Thoracic aorta (tissue), 2 donors: ENCODE results near the gene NDUFS5. TPM values are rescaled to one million over a fixed set of nuclear protein-coding genes. Genes with fewer than 3 reads are reported as not detected.

Experiments
- ATAC-seq: fragments of 150-250 bp; one replicate; pipeline ENCODE4 v1.8.0; 2017; ENCODE audit warnings: low read depth; ENCODE audit not compliant: insufficient number of reproducible peaks, low FRiP score
- DNase-seq: peaks from one replicate; pipeline ENCODE4 v3.0.0-alpha.2; 2020; ENCODE audit warnings: low spot score
- H3K27ac ChIP-seq, 2 donors: fragments of 200-600 bp; sonication (generic); 1 replicate in 1 of 2; 2 replicates in 1 of 2; pipeline ENCODE4 v1.5.1; 2016; ENCODE audit warnings: mild to moderate bottlenecking in 2 of 2, moderate library complexity in 2 of 2
- H3K27me3 ChIP-seq: fragments of 200-600 bp; sonication (generic); replicated peaks from 2 replicates; pipeline ENCODE4 v1.6.0; 2016; ENCODE audit warnings: mild to moderate bottlenecking; ENCODE audit not compliant: insufficient read depth
- H3K36me3 ChIP-seq: fragments of 200-600 bp; sonication (generic); one replicate; pipeline ENCODE4 v1.5.1; 2016
- H3K4me1 ChIP-seq, 2 donors: fragments of 200-600 bp; sonication (generic); 1 replicate in 1 of 2; 2 replicates in 1 of 2; pipeline versions ENCODE4 v1.5.1 to v1.6.0; 2016; ENCODE audit warnings: low read depth in 2 of 2, mild to moderate bottlenecking in 1 of 2; ENCODE audit not compliant: control insufficient read depth in 1 of 2
- H3K4me3 ChIP-seq: fragments of 200-600 bp; sonication (generic); 2 replicates; pipeline ENCODE4 v1.5.1; 2016; ENCODE audit warnings: mild to moderate bottlenecking
- H3K9me3 ChIP-seq: fragments of 200-600 bp; sonication (generic); 2 replicates; pipeline ENCODE4 v1.5.1; 2016
- total RNA-seq, 2 donors: library from RNA; depleted of rRNA; stranded (reverse); fragments of >200 nt; gene quantifications; one replicate each; pipeline versions ENCODE4 v1.1.0 to v1.2.3, GENCODE V29; 2016
- TF ChIP-seq, protein P1 (sequence below): fragments of 200-600 bp; sonication (generic); IDR thresholded peaks from one replicate; pipeline ENCODE4 v1.5.1; 2019; ENCODE audit warnings: antibody characterized with exemption

The NDUFS5 gene
- total RNA-seq, 2 donors from 2014 or later, result 258 to 346 TPM

DNA sequence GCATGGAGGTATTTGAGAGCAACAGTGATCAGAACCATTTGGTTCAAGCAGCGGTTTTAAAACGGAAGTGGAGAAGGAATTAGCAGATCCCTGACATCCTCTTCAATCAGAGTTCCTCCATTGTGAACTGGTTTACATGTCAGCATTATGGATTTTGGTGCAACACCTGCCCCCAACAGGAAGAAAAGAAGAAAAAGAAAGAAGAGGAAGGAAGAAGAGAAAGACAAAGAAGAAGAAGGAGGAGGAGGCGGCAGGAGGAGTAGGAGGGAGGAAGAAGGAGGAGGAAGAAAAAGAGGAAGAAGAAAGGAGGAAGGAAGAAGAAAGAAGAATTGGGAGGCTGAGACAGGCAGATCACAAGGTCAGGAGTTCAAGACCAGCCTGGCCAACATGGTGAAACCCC, 17.4 kb downstream of the NDUFS5 start:
- ATAC-seq, result no peak
- DNase-seq, result no peak
- Histone ChIP-seq H3K4me1 (peaks cover 5 to 10% of the 10 kb centered on the region in 2 donors), H3K36me3 (peaks cover 20% of the 10 kb centered on the region), H3K4me3 (no peak overlapping the region), H3K27me3 (no peaks in the 10 kb centered on the region), H3K9me3 (no peaks in the 10 kb centered on the region), H3K27ac (no peak overlapping the region)
- TF ChIP-seq, protein P1, sequence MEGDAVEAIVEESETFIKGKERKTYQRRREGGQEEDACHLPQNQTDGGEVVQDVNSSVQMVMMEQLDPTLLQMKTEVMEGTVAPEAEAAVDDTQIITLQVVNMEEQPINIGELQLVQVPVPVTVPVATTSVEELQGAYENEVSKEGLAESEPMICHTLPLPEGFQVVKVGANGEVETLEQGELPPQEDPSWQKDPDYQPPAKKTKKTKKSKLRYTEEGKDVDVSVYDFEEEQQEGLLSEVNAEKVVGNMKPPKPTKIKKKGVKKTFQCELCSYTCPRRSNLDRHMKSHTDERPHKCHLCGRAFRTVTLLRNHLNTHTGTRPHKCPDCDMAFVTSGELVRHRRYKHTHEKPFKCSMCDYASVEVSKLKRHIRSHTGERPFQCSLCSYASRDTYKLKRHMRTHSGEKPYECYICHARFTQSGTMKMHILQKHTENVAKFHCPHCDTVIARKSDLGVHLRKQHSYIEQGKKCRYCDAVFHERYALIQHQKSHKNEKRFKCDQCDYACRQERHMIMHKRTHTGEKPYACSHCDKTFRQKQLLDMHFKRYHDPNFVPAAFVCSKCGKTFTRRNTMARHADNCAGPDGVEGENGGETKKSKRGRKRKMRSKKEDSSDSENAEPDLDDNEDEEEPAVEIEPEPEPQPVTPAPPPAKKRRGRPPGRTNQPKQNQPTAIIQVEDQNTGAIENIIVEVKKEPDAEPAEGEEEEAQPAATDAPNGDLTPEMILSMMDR, result no peak

DNA sequence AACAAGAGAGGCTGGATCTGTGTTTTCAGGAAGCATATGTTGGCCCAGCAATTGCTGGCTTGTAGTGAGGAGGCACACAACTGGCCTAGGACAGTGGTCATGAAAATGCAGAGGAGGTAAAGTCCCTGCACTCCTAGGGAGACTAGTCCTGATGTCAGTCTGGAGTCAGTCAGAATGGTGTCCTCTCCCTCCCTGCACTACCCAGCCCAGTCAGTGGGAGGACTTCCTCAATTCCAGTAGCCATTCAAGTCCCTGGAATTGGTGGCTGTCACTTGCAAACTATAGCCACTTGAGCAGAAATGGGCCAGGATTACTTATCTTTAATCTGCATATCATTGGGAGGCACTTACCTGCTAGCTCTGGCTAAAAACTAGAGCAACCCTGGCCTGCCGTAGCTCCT, 18.6 kb downstream of the NDUFS5 start:
- H3K27me3 ChIP-seq, result no peaks in the 10 kb centered on the region
- ATAC-seq (no peak), DNase-seq (no peak)
- H3K4me1 ChIP-seq, result peaks cover 5 to 10% of the 10 kb centered on the region in 2 donors
- no peak overlapping the region for H3K4me3 ChIP-seq
- H3K27ac ChIP-seq, result no peak overlapping the region
- H3K9me3 ChIP-seq, result no peaks in the 10 kb centered on the region
- TF ChIP-seq, protein P1, result no peak
- peaks cover 20% of the 10 kb centered on the region for H3K36me3 ChIP-seq

DNA sequence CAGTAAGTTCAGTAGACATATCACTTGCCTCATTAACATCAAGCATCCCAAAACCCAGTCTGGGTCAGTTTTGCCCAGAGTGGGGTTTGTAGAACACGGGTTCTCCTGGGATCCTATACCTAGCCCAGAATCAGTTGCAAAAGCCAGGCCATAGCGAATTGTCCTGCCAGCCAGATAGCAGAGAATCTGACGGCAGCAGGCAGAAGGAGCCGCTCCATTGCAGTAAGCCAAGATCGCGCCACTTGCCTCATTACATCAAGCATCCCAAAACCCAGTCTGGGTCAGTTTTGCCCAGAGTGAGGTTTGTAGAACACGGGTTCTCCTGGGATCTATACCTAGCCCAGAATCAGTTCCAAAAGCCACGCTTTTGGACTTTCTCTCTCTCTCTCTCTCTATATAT, 19.1 kb downstream of the NDUFS5 start:
- peaks cover 5 to 10% of the 10 kb centered on the region in 2 donors for H3K4me1 ChIP-seq
- H3K27me3 ChIP-seq, result no peaks in the 10 kb centered on the region
- no peaks in the 10 kb centered on the region for H3K9me3 ChIP-seq
- no peak overlapping the region for H3K4me3 ChIP-seq
- TF ChIP-seq, protein P1, result no peak
- no peak for DNase-seq
- no peak overlapping the region for H3K27ac ChIP-seq
- peaks cover 20% of the 10 kb centered on the region for H3K36me3 ChIP-seq
- no peak for ATAC-seq

DNA sequence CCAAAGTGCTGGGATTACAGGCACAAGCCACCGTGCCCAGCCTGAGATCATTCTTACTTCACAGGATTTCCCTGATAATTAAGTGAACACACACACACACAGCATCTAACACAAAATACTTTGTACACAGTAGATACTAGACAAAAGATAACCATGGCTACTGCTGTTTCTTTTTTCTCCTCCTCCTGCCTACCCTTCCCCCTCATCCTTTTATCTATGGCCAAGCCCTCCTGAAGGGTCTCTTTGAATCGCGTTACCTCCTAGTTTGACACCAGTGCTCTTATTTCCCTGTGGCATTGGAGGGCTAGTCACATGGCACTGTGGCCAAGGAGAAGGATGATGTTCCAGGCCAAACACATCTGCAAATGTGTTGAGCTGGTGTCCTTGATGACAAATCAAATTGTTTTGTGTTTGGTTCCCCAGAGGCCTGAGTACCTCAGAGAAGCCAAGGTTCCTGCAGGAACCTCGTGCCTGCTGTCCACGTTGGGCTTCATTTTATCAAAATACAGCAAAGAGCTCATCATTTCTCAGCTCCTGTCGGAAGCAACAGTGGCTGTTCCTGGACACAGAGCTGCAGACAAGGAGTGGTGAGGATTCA, 20.6 kb downstream of the NDUFS5 start:
- Histone ChIP-seq H3K4me1 (peaks cover 5 to 10% of the 10 kb centered on the region in 2 donors), H3K9me3 (no peaks in the 10 kb centered on the region), H3K27me3 (no peaks in the 10 kb centered on the region), H3K27ac (peak overlapping the region; percentile 68 to 72), H3K36me3 (peaks cover 20% of the 10 kb centered on the region), H3K4me3 (no peak overlapping the region)
- DNase-seq, result no peak
- no peak for ATAC-seq
- TF ChIP-seq, protein P1, result no peak

DNA sequence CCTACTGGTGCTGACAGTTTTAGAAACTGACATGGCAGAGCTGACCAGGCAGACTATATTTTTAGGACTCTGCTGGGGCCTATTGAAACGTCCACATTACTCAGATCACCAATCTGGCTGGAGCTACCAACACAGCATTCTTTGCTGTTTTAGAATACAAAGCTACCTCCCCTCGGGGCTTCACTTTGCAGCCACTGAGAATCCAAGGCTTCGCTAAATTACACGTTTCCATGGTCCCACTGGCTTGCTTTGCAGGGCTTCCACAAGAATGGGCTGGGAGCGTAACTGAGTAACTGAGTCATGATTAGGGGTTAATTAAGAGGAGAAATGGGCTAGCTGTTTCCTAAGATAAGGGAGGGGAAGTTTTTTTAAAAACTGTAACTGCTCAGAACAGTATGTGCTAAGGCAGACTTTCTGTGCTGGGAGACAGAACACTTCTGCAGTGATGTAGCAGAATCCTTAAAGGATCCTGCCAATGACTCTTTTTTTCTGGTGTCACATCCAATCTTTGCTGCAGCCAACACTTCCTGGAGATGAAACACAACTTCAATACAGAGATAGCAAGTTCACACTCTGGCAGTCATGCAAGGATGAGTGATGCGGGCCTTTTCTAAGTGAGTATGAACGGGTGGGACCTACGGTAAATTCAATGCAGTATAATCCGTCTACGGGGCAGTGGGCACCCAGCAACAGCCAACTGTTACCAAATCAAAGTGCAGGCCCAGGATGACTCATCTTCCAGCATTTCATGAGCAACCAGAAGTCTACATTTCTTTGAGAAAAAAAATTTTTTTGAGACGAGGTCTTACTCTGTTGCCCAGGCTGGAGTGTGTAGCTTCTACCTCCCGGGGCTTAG, 21.5 kb downstream of the NDUFS5 start:
- Histone ChIP-seq H3K27me3 (no peaks in the 10 kb centered on the region), H3K4me3 (no peak overlapping the region), H3K36me3 (peaks cover 13% of the 10 kb centered on the region), H3K9me3 (no peaks in the 10 kb centered on the region), H3K27ac (peak overlapping the region; percentile 68 to 72), H3K4me1 (peaks cover 5 to 10% of the 10 kb centered on the region in 2 donors)
- TF ChIP-seq, protein P1, result no peak
- ATAC-seq, result peak; percentile 75
- peak; percentile 22 for DNase-seq
